Upper lobe of left lung (tissue), 6 donors: Measurements from ENCODE around the gene PLXNA1. TPM values are rescaled to one million over a fixed set of nuclear protein-coding genes. Genes with fewer than 3 reads are reported as not detected.

Experiments
- ATAC-seq, 2 donors: fragments of 200-7000 bp; cut with Tn5 transposase; one replicate each; pipeline ENCODE4 v1.9.1; 2022; ENCODE audit warnings: mild to moderate bottlenecking in 2 of 2, moderate library complexity in 2 of 2; ENCODE audit not compliant: low FRiP score in 2 of 2
- DNase-seq, 2 donors: peaks; one replicate each; pipeline ENCODE4 v3.0.0-alpha.2; 2019 to 2020
- H3K27ac ChIP-seq, 4 donors: fragments of 200-600 bp; sonication (generic); one replicate each; pipeline ENCODE4 v1.5.1; 2016 to 2019
- H3K27me3 ChIP-seq, 4 donors: fragments of 200-600 bp; sonication (generic); one replicate each; pipeline ENCODE4 v1.5.1; 2017 to 2019
- H3K36me3 ChIP-seq, 4 donors: fragments of 200-600 bp; sonication (generic); one replicate each; pipeline ENCODE4 v1.5.1; 2016 to 2019
- H3K4me1 ChIP-seq, 4 donors: fragments of 200-600 bp; sonication (generic); one replicate each; pipeline ENCODE4 v1.5.1; 2018 to 2019
- H3K4me3 ChIP-seq, 4 donors: fragments of 200-600 bp; sonication (generic); one replicate each; pipeline ENCODE4 v1.5.1; 2017 to 2019; ENCODE audit warnings: mild to moderate bottlenecking in 2 of 4, moderate library complexity in 1 of 4
- H3K9me3 ChIP-seq, 4 donors: fragments of 200-600 bp; sonication (generic); one replicate each; pipeline ENCODE4 v1.5.1; 2018 to 2019
- CTCF ChIP-seq, 6 experiments: fragments of 450-650 bp in 4 of 6; fragments of 200-600 bp in 2 of 6; sonication (generic) in 2 of 6; IDR thresholded peaks; one replicate each; pipeline ENCODE4 v1.5.1; 2016 to 2019; ENCODE audit warnings: antibody characterized with exemption in 6 of 6
- EP300 ChIP-seq, 4 donors: sonication (generic); formaldehyde crosslinking; IDR thresholded peaks; one replicate each; pipeline ENCODE4 v1.5.1; 2017; ENCODE audit warnings: antibody characterized with exemption in 4 of 4, control low read depth in 2 of 4
- POLR2A ChIP-seq, 4 donors: fragments of 450-650 bp; IDR thresholded peaks; one replicate each; pipeline ENCODE4 v1.5.1; 2016 to 2017; ENCODE audit warnings: antibody characterized with exemption in 4 of 4, mild to moderate bottlenecking in 2 of 4
- POLR2AphosphoS5 ChIP-seq, 2 donors: sonication (generic); formaldehyde crosslinking; IDR thresholded peaks; one replicate each; pipeline ENCODE4 v1.5.1; 2017; ENCODE audit warnings: antibody characterized with exemption in 2 of 2
- WGBS, 2 donors: methylation state at CpG; one replicate each; pipeline ENCODE4 v1.1.5; 2017 to 2018; 5-methylcytosine and 5-hydroxymethylcytosine counted together
- total RNA-seq, 6 donors: library from RNA; depleted of rRNA in 4 of 6; stranded (reverse); fragments of >200 nt in 4 of 6; gene quantifications; one replicate each; pipeline versions ENCODE4 v1.1.0 to v1.2.1, GENCODE V29; 2016 to 2021
- donor health status: DM: no; HTN: no; CAD: no; lungs with moderate emphysema.
- donor health status: DM: no; HTN: yes; CAD: no; lungs with severe emphysema.

The PLXNA1 gene
- total RNA-seq, 6 donors from 2014 or later: 48.0 to 94.3 (median 73.7) TPM

GRCh38 chr3:127022849-127023248, 39.9 kb downstream of the PLXNA1 start:
- H3K27me3 ChIP-seq: no peaks in the 10 kb centered on the region
- ATAC-seq: no peak
- WGBS, 2 donors: 82 to 89% methylated on average over 6 of the region's 7 CpGs

GRCh38 chr3:127025456-127025855, 42.5 kb downstream of the PLXNA1 start:
- H3K27me3 ChIP-seq: no peaks in the 10 kb centered on the region
- peaks cover 10 to 77% (median 54%) of the 10 kb centered on the region in 4 donors for H3K36me3 ChIP-seq
- no peaks in the 10 kb centered on the region for H3K9me3 ChIP-seq
- ATAC-seq (no peak), DNase-seq (no peak)
- TF ChIP-seq POLR2A (IDR thresholded peaks at IDR 0.05): no peak
- TF ChIP-seq POLR2AphosphoS5 (IDR thresholded peaks at IDR 0.05): no peak
- TF ChIP-seq EP300 (IDR thresholded peaks at IDR 0.05): no peak
- TF ChIP-seq CTCF (IDR thresholded peaks at IDR 0.05): no peak
- no peak overlapping the region for H3K4me3 ChIP-seq
- no peak overlapping the region for H3K27ac ChIP-seq
- no peaks in the 10 kb centered on the region for H3K4me1 ChIP-seq
- 54 to 65% methylated on average over 3 of the region's 3 CpGs for WGBS, 2 donors

More at GRCh38 chr3:127022849-127023248, 39.9 kb downstream of the PLXNA1 start:
- H3K36me3 ChIP-seq: peaks cover 10 to 75% (median 54%) of the 10 kb centered on the region in 4 donors
- peak in 1 of 2 donors; percentile 52 for DNase-seq
- no peak for TF ChIP-seq EP300 (IDR thresholded peaks at IDR 0.05)
- no peak for TF ChIP-seq POLR2AphosphoS5 (IDR thresholded peaks at IDR 0.05)
- TF ChIP-seq POLR2A (IDR thresholded peaks at IDR 0.05): no peak
- H3K9me3 ChIP-seq: no peaks in the 10 kb centered on the region
- H3K27ac ChIP-seq: no peak overlapping the region
- H3K4me1 ChIP-seq: no peaks in the 10 kb centered on the region
- no peak overlapping the region for H3K4me3 ChIP-seq

- TF ChIP-seq POLR2AphosphoS5 (IDR thresholded peaks at IDR 0.05): no peak
- no peak for TF ChIP-seq CTCF (IDR thresholded peaks at IDR 0.05)
- no peak for TF ChIP-seq EP300 (IDR thresholded peaks at IDR 0.05)
- peaks cover 15 to 78% (median 53%) of the 10 kb centered on the region in 4 donors for H3K36me3 ChIP-seq
- WGBS, 2 donors: 75 to 84% methylated on average over 4 to 5 of the region's 5 CpGs
Observed at GRCh38 chr3:127026036-127026435, 43.1 kb downstream of the PLXNA1 start.

GRCh38 chr3:127026661-127027060, 43.7 kb downstream of the PLXNA1 start:
- 94 to 100% methylated on average over 1 to 7 of the region's 7 CpGs for WGBS, 2 donors
- Histone ChIP-seq H3K9me3 (no peaks in the 10 kb centered on the region), H3K27ac (no peak overlapping the region), H3K4me3 (no peak overlapping the region), H3K4me1 (no peaks in the 10 kb centered on the region), H3K36me3 (peaks cover 15 to 84% (median 50%) of the 10 kb centered on the region in 4 donors), H3K27me3 (no peaks in the 10 kb centered on the region)
- DNase-seq (peak in 1 of 2 donors; percentile 58), ATAC-seq (no peak)
- no peak for TF ChIP-seq EP300 (IDR thresholded peaks at IDR 0.05)
- no peak for TF ChIP-seq POLR2AphosphoS5 (IDR thresholded peaks at IDR 0.05)
- no peak for TF ChIP-seq POLR2A (IDR thresholded peaks at IDR 0.05)
- no peak for TF ChIP-seq CTCF (IDR thresholded peaks at IDR 0.05)

More at GRCh38 chr3:127026036-127026435, 43.1 kb downstream of the PLXNA1 start:
- Histone ChIP-seq H3K27ac (no peak overlapping the region), H3K4me1 (no peaks in the 10 kb centered on the region), H3K9me3 (no peaks in the 10 kb centered on the region), H3K27me3 (no peaks in the 10 kb centered on the region), H3K4me3 (no peak overlapping the region)
- DNase-seq (peak in 1 of 2 donors; percentile 29), ATAC-seq (no peak)

- WGBS, 2 donors: 95 to 98% methylated on average over 11 to 12 of the region's 21 CpGs
- peaks cover 10 to 84% (median 47%) of the 10 kb centered on the region in 4 donors for H3K36me3 ChIP-seq
- no peak for ATAC-seq
- no peaks in the 10 kb centered on the region for H3K9me3 ChIP-seq
- no peaks in the 10 kb centered on the region for H3K4me1 ChIP-seq
- no peak overlapping the region for H3K27ac ChIP-seq
- no peaks in the 10 kb centered on the region for H3K27me3 ChIP-seq
- peak in 1 of 2 donors; percentile 65 for DNase-seq
- TF ChIP-seq POLR2A (IDR thresholded peaks at IDR 0.05): no peak
- no peak for TF ChIP-seq CTCF (IDR thresholded peaks at IDR 0.05)
- no peak for TF ChIP-seq EP300 (IDR thresholded peaks at IDR 0.05)
- TF ChIP-seq POLR2AphosphoS5 (IDR thresholded peaks at IDR 0.05): no peak
- no peak overlapping the region for H3K4me3 ChIP-seq
Observed at GRCh38 chr3:127027061-127027735, 44.3 kb downstream of the PLXNA1 start.
